HG03196 (cell line): ENCODE measurements around the gene HOXD12.

Experiments
- ATAC-seq: cut with Tn5 transposase; IDR thresholded peaks from one replicate; pipeline ENCODE4 v1.9.1; 2021; ENCODE audit not compliant: unreplicated experiment

The HOXD12 gene

DNA sequence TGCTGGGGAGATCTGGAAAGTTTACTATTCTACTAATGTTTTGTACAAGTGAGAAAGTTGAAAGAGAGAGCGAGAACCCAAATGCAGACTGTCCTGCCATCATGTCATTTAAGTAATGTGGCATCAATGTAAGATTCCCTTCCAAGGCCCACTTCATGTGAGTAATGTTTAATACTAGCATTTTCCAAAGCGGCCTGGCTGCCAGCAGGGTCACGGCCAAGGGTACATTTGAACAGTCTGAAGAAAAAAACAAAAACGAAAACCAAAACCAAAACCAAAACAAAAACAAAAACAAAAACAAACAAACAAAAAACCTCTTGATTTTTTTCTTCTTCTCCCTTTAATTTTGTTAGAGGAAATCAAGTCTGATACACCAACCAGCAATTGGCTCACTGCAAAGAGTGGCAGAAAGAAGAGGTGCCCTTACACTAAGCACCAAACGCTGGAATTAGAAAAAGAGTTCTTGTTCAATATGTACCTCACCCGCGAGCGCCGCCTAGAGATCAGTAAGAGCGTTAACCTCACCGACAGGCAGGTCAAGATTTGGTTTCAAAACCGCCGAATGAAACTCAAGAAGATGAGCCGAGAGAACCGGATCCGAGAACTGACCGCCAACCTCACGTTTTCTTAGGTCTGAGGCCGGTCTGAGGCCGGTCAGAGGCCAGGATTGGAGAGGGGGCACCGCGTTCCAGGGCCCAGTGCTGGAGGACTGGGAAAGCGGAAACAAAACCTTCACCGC is 19.2 kb downstream of the HOXD12 start:
- ATAC-seq = no peak

DNA sequence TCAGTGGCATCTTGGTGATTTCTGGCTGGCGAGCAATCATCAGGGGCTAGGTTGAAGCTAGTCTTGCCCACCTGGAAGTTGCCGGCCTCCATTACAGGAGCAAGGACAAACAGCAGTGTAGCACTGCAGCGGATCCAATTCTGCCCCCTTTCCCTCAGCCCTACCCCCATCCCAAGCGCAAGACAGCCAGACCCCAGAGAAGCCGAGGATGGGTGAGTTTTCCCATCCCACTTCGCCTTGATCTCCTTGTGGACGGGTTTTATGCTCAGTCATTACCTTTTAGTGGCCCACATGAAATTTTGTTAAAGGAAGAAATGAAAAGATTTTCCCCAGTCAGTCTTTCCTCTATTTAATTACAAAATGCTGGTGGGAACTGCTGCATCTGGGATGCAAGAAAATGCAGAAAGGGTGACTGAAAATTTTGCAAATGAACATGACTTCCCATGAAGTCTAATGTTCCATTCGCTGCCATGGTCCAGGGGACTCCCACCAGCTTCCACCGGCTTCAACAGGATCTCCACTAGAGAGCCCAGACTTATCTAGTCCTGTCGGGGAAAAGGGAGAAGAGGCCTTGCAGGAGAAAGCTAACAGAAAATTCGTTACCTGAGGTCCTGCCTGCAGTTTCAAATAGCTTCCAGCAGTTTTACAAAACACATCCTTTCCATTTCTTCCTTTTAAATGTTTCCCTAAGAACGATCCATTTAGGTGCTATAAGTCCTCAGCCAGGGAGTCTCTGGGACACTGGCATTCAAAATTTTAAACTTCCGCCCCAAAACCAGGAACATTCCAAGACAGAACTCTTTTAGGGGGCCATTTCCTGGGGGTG is 21.0 kb downstream of the HOXD12 start:
- ATAC-seq = no peak

GRCh38 chr2:176121190-176122051 is 21.8 kb downstream of the HOXD12 start:
- ATAC-seq = no peak

GRCh38 chr2:176122052-176122682 is 22.6 kb downstream of the HOXD12 start:
- no peak for ATAC-seq

DNA sequence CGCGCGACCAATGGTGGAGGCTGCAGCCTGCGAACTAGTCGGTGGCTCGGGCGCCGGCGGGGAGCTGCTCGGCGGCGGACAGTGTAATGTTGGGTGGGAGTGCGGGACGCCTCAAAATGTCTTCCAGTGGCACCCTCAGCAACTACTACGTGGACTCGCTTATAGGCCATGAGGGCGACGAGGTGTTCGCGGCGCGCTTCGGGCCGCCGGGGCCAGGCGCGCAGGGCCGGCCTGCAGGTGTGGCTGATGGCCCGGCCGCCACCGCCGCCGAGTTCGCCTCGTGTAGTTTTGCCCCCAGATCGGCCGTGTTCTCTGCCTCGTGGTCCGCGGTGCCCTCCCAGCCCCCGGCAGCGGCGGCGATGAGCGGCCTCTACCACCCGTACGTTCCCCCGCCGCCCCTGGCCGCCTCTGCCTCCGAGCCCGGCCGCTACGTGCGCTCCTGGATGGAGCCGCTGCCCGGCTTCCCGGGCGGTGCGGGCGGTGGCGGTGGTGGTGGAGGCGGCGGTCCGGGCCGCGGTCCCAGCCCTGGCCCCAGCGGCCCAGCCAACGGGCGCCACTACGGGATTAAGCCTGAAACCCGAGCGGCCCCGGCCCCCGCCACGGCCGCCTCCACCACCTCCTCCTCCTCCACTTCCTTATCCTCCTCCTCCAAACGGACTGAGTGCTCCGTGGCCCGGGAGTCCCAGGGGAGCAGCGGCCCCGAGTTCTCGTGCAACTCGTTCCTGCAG is 23.3 kb downstream of the HOXD12 start, which contains the start of gene HOXD9:
Gene HOXD9 (plus strand): TSS at position 37 of the 728 bp plus-strand sequence. CDS start 50 bp downstream, at position 87.
- no peak for ATAC-seq

GRCh38 chr2:176123411-176124109 is 24.0 kb downstream of the HOXD12 start:
- no peak for ATAC-seq

- ATAC-seq = no peak
Measured at GRCh38 chr2:176124110-176124946, 24.7 kb downstream of the HOXD12 start.

GRCh38 chr2:176124947-176125771 is 25.6 kb downstream of the HOXD12 start:
- ATAC-seq = no peak

DNA sequence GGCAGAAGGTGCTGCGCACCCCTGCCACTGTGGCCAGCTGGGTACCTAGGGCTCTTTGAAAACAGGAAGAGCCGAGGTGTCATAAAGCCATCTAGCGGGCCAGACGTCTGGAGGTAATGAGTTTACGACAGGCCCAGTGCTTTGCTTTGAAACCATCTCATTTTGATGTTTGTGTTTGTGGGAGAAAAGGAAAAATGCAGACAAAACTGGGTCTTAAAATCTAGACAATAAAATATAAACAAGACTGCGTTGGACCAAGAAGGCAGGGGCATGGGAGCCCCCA is 26.1 kb downstream of the HOXD12 start:
- no peak for ATAC-seq

- no peak for ATAC-seq
Measured at GRCh38 chr2:176126929-176127773, 27.6 kb downstream of the HOXD12 start.

GRCh38 chr2:176127774-176128072 is 28.1 kb downstream of the HOXD12 start:
- ATAC-seq = no peak

- ATAC-seq = no peak
Measured at GRCh38 chr2:176128172-176128981, 28.8 kb downstream of the HOXD12 start.

DNA sequence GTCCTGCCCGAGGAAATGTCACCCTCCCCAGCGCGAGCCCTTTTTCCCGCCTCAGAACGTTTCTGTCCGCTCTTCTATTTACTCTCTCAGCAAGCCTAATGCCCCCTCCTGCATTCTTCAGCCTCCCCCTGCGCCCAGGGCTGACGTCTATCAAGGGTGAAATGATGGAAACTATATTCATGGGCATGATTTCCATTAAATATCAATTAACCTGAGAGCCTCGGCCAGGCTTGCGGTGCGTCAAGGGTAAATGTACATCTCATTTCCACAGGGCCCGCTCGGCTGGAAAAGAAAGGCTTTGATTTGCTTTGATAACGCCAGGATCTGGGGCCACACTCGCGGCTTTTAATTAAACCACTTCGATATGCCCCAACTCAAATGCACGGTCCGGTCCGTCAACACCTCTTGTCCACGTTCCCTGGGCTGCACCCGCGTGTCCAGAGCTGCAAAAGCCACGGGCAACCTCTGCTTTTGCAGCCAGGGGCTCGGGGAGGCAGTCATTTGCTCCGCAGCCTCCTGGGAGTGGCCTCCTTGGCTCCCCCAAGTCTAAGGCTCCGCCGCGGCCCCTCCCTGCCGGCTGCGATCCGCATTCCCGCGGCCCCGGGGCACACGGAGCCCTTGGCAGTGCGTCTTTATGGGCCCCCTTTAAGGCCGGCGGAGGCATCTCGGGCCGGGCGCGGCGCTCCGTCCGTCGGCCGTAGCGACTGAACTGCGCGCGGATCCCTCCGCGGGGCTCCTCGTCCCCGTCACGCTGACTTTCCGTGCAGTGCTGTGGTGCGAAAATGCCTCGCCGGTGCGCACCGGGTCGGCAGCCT is 29.6 kb downstream of the HOXD12 start, which contains the start of gene HOXD8:
Gene HOXD8 (plus strand): TSS at position 724 of the 815 bp plus-strand sequence. CDS start 662 bp downstream, outside the sequence.
- ATAC-seq = no peak

DNA sequence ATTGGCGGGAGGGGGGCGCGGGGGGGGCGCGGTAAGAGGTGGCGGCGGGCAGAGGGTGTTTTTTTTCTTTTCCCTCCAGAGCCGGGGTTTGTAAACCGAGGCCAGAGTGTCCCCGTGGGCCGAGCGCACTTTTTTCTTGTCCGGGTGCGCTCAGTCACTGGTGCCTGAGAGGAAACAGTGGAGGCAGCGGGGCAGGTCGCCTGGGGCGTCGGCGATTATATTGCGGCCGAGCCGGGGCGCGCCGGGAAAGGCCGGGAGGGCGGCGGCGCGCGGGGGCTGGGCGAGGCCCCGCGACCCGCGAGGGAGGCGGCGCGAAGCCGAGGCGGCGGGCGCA is 30.2 kb downstream of the HOXD12 start:
- ATAC-seq = no peak

DNA sequence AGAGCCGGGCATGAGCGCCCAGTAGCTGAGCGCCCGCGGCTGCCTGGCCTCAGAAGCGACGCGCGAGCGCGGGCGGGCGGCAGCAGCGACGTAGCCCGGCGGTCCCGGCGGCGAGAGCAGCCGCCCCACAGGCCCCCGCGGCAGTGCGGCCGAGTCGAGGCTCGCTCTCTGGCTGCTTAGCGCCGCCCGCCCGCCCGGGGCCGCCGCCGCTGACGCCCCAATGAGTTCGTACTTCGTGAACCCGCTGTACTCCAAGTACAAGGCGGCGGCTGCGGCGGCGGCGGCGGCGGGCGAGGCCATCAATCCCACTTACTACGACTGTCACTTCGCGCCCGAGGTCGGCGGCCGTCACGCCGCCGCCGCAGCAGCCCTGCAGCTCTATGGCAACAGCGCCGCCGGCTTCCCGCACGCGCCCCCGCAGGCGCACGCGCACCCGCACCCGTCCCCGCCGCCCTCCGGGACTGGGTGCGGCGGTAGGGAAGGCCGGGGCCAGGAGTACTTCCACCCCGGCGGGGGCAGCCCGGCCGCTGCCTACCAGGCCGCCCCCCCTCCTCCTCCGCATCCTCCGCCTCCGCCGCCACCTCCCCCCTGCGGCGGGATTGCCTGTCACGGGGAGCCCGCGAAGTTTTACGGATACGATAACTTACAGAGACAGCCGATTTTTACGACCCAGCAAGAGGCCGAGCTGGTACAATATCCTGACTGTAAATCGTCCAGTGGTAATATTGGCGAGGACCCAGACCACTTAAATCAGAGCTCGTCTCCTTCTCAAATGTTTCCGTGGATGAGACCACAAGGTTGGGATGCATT is 30.8 kb downstream of the HOXD12 start:
- ATAC-seq = no peak
